A673 (cell line): ENCODE measurements around the gene GRIK1. TPM values are rescaled to one million over a fixed set of nuclear protein-coding genes. Genes with fewer than 3 reads are reported as not detected.

Experiments
- BruUV-seq: library from RNA; stranded (reverse); fragments of 400-500 nt; replicated peaks from 2 replicates; lab custom pipeline; 2021; lab: Mats Ljungman, UMichigan
- CTCF ChIA-PET: fragments of 300-600 bp; sonication (Branson Sonifier 250); formaldehyde crosslinking; loops from one replicate; lab custom pipeline; 2022; ENCODE audit warnings: antibody characterized with exemption; lab: Charles Lee
- POLR2A ChIA-PET: fragments of 300-600 bp; sonication (Branson Sonifier 250); formaldehyde crosslinking; loops from one replicate; lab custom pipeline; 2022; ENCODE audit warnings: antibody characterized with exemption; ENCODE audit not compliant: low non-redundant PET; lab: Charles Lee
- DNase-seq: peaks from one replicate; pipeline ENCODE4 v3.0.0-alpha.2; 2015; ENCODE audit warnings: low spot score
- H3K27ac ChIP-seq: fragments of 200-600 bp; sonication (generic); 2 replicates; pipeline ENCODE4 v1.5.1; 2016; ENCODE audit warnings: mixed run types, low read depth, mild to moderate bottlenecking, mixed read lengths, antibody characterized with exemption, low read length; ENCODE audit not compliant: poor library complexity, severe bottlenecking
- H3K27me3 ChIP-seq: fragments of 200-600 bp; sonication (generic); replicated peaks from 2 replicates; pipeline ENCODE4 v1.6.1; 2017; ENCODE audit warnings: mixed run types, low read depth, mild to moderate bottlenecking, mixed read lengths, antibody characterized with exemption, low read length; ENCODE audit not compliant: insufficient read depth, poor library complexity
- H3K36me3 ChIP-seq: fragments of 200-600 bp; sonication (generic); 2 replicates; pipeline ENCODE4 v1.6.1; 2016; ENCODE audit warnings: mixed run types, mild to moderate bottlenecking, mixed read lengths, antibody characterized with exemption, low read length; ENCODE audit not compliant: insufficient read depth, poor library complexity, severe bottlenecking
- H3K4me1 ChIP-seq: fragments of 200-600 bp; sonication (generic); 2 replicates; pipeline ENCODE4 v1.6.1; 2017; ENCODE audit warnings: mixed run types, mild to moderate bottlenecking, mixed read lengths, antibody characterized with exemption, low read length; ENCODE audit not compliant: insufficient read depth, poor library complexity, severe bottlenecking
- H3K4me3 ChIP-seq: fragments of 200-600 bp; sonication (generic); 2 replicates; pipeline ENCODE4 v1.5.1; 2016; ENCODE audit warnings: low read depth, mixed run types, mild to moderate bottlenecking, mixed read lengths, low read length; ENCODE audit not compliant: poor library complexity, severe bottlenecking
- H3K9me3 ChIP-seq: fragments of 200-600 bp; sonication (generic); 2 replicates; pipeline ENCODE4 v1.6.1; 2016; ENCODE audit warnings: mixed run types, low read depth, mild to moderate bottlenecking, mixed read lengths, antibody characterized with exemption, low read length; ENCODE audit not compliant: poor library complexity, severe bottlenecking
- CTCF ChIP-seq: fragments of 300-800, 200-600 bp; sonication (generic); conservative IDR thresholded peaks from 2 replicates; pipeline ENCODE4 v1.5.1; 2017; ENCODE audit warnings: low read depth, mild to moderate bottlenecking, antibody characterized with exemption, low read length, moderate library complexity, mixed read lengths
- EZH2 ChIP-seq: fragments of 200-600 bp; sonication (generic); IDR thresholded peaks from 2 replicates; pipeline ENCODE4 v1.6.1; 2017; ENCODE audit warnings: borderline replicate concordance, low read depth, mild to moderate bottlenecking, mixed read lengths, antibody characterized with exemption, low read length; ENCODE audit not compliant: poor library complexity, severe bottlenecking
- intact Hi-C: fragments of 100-400 bp; cut with micrococcal nuclease; formaldehyde crosslinking; loops from one replicate; pipeline ENCODE4 v1.10.0; 2022; ENCODE audit not compliant: unreplicated experiment
- total RNA-seq: library from RNA; stranded (reverse); gene quantifications from 2 replicates; pipeline ENCODE4 v1.2.3, GENCODE V29; 2021

GRIK1 gene
- total RNA-seq, 1 experiment from 2014 or later = 0.67 TPM

- Histone ChIP-seq H3K36me3 (no peaks in the 10 kb centered on the region), H3K27ac (no peak overlapping the region), H3K27me3 (no peaks in the 10 kb centered on the region), H3K4me1 (no peaks in the 10 kb centered on the region), H3K4me3 (no peak overlapping the region), H3K9me3 (no peaks in the 10 kb centered on the region)
- ChIA-PET CTCF (no interaction called here), POLR2A (no interaction called here)
- DNase-seq = no peak
- BruUV-seq = no TSS peak
- TF ChIP-seq EZH2 (no peak), CTCF (no peak)
- intact Hi-C loops = no loop called here
Measured at GRCh38 chr21:29647353-29647781, 292.4 kb downstream of the GRIK1 start.

GRCh38 chr21:29645666-29646553 is 293.9 kb downstream of the GRIK1 start:
- H3K27ac ChIP-seq = no peak overlapping the region
- POLR2A ChIA-PET = no interaction called here
- no TSS peak for BruUV-seq
- CTCF ChIA-PET = no interaction called here
- DNase-seq = no peak
- no peaks in the 10 kb centered on the region for H3K27me3 ChIP-seq
- intact Hi-C loops = no loop called here
- H3K4me3 ChIP-seq = no peak overlapping the region
- H3K4me1 ChIP-seq = no peaks in the 10 kb centered on the region
- TF ChIP-seq CTCF (no peak), EZH2 (no peak)
- H3K9me3 ChIP-seq = no peaks in the 10 kb centered on the region
- no peaks in the 10 kb centered on the region for H3K36me3 ChIP-seq

- H3K4me1 ChIP-seq = no peaks in the 10 kb centered on the region
- no peak overlapping the region for H3K27ac ChIP-seq
- H3K36me3 ChIP-seq = no peaks in the 10 kb centered on the region
- POLR2A ChIA-PET = no interaction called here
- no peak overlapping the region for H3K4me3 ChIP-seq
- no peaks in the 10 kb centered on the region for H3K27me3 ChIP-seq
- H3K9me3 ChIP-seq = no peaks in the 10 kb centered on the region
- no TSS peak for BruUV-seq
- intact Hi-C loops = no loop called here
- no peak for DNase-seq
- TF ChIP-seq EZH2 = no peak
- TF ChIP-seq CTCF = no peak
- CTCF ChIA-PET = no interaction called here
Measured at GRCh38 chr21:29643289-29643688, 296.5 kb downstream of the GRIK1 start.
